Hepatocyte (in vitro differentiated cells): ENCODE measurements around the gene PDSS2. TPM values are rescaled to one million over a fixed set of nuclear protein-coding genes. Genes with fewer than 3 reads are reported as not detected.

Experiments
- DNase-seq: peaks from one replicate; pipeline ENCODE4 v3.0.0-alpha.2; 2016; ENCODE audit warnings: low spot score
- H2AFZ ChIP-seq: fragments of 200-600 bp; sonication (generic); 2 replicates; pipeline ENCODE4 v1.6.0; 2016; ENCODE audit warnings: antibody characterized with exemption, mild to moderate bottlenecking
- H3K27ac ChIP-seq: fragments of 200-600 bp; sonication (generic); 2 replicates; pipeline ENCODE4 v1.5.1; 2016; ENCODE audit warnings: mild to moderate bottlenecking
- H3K27me3 ChIP-seq: fragments of 200-600 bp; sonication (generic); 2 replicates; pipeline ENCODE4 v1.6.1; 2016
- H3K36me3 ChIP-seq: fragments of 200-600 bp; sonication (generic); replicated peaks from 2 replicates; pipeline ENCODE4 v1.5.1; 2016; ENCODE audit warnings: low read depth; ENCODE audit not compliant: insufficient read depth
- H3K4me1 ChIP-seq: fragments of 200-600 bp; sonication (generic); 2 replicates; pipeline ENCODE4 v1.5.1; 2016; ENCODE audit warnings: mild to moderate bottlenecking, moderate library complexity; ENCODE audit not compliant: insufficient read depth
- H3K4me2 ChIP-seq: fragments of 200-600 bp; sonication (generic); 2 replicates; pipeline ENCODE4 v1.6.0; 2016
- H3K4me3 ChIP-seq: fragments of 200-600 bp; sonication (generic); 2 replicates; pipeline ENCODE4 v1.5.1; 2016; ENCODE audit warnings: mild to moderate bottlenecking
- H3K79me2 ChIP-seq: fragments of 200-600 bp; sonication (generic); 2 replicates; pipeline ENCODE4 v1.6.0; 2017; ENCODE audit warnings: mild to moderate bottlenecking
- H3K9me2 ChIP-seq: fragments of 200-600 bp; sonication (generic); replicated peaks from 2 replicates; pipeline ENCODE4 v1.6.0; 2017; ENCODE audit warnings: mild to moderate bottlenecking; ENCODE audit not compliant: insufficient read depth
- H3K9me3 ChIP-seq: fragments of 200-600 bp; sonication (generic); 2 replicates; pipeline ENCODE4 v1.5.1; 2016; ENCODE audit warnings: low read depth, mild to moderate bottlenecking
- H4K20me1 ChIP-seq: fragments of 200-600 bp; sonication (generic); 2 replicates; pipeline ENCODE4 v1.6.0; 2016; ENCODE audit warnings: mild to moderate bottlenecking; ENCODE audit not compliant: insufficient read depth, poor library complexity, severe bottlenecking
- EZH2 ChIP-seq: fragments of 200-600 bp; sonication (generic); IDR thresholded peaks from 2 replicates; pipeline ENCODE4 v1.6.1; 2016; ENCODE audit warnings: antibody characterized with exemption, mild to moderate bottlenecking, borderline replicate concordance
- EZH2phosphoT487 ChIP-seq: fragments of 200-600 bp; sonication (generic); IDR thresholded peaks from one replicate; pipeline ENCODE4 v1.6.1; 2018; ENCODE audit warnings: antibody characterized with exemption, mild to moderate bottlenecking, low read depth, moderate library complexity; ENCODE audit not compliant: unreplicated experiment, severe bottlenecking
- WGBS: methylation state at CpG from one replicate; pipeline ENCODE4 v1.1.6; 2016; ENCODE audit warnings: low lambda C conversion rate; ENCODE audit errors: missing lambda C conversion rate; 5-methylcytosine and 5-hydroxymethylcytosine counted together
- polyA plus RNA-seq: library from polyadenylated mRNA; unstranded; fragments of >200 nt; fragmentation: Nextera tagmentation; extraction: Ambion mirVana; gene quantifications from 2 replicates; pipeline ENCODE4 v1.2.1, GENCODE V29; 2016
- total RNA-seq: library from RNA; depleted of rRNA; stranded (reverse); fragments of >200 nt; gene quantifications from 2 replicates; pipeline ENCODE4 v1.2.3, GENCODE V29; 2014
- TF ChIP-seq, protein P1 (sequence below): fragments of 200-600 bp; sonication (generic); IDR thresholded peaks from 2 replicates; pipeline ENCODE4 v1.5.1; 2016; ENCODE audit warnings: antibody characterized with exemption, mild to moderate bottlenecking; ENCODE audit not compliant: poor library complexity

The PDSS2 gene
- total and polyA plus RNA-seq, 2 experiments from 2014 or later: 15.3 to 18.2 TPM

- Histone ChIP-seq H3K4me2 (no peak overlapping the region), H3K9me2 (no peaks in the 10 kb centered on the region), H3K9me3 (no peaks in the 10 kb centered on the region), H3K27ac (no peak overlapping the region), H3K4me1 (peaks cover 2% of the 10 kb centered on the region), H3K36me3 (no peaks in the 10 kb centered on the region), H2AFZ (no peak overlapping the region), H4K20me1 (no peaks in the 10 kb centered on the region), H3K27me3 (no peaks in the 10 kb centered on the region), H3K4me3 (no peak overlapping the region), H3K79me2 (no peaks in the 10 kb centered on the region)
- WGBS: 92% methylated on average over 3 of the region's 3 CpGs
- DNase-seq: no peak
- TF ChIP-seq EZH2phosphoT487 (no peak), EZH2 (no peak)
- TF ChIP-seq, protein P1, sequence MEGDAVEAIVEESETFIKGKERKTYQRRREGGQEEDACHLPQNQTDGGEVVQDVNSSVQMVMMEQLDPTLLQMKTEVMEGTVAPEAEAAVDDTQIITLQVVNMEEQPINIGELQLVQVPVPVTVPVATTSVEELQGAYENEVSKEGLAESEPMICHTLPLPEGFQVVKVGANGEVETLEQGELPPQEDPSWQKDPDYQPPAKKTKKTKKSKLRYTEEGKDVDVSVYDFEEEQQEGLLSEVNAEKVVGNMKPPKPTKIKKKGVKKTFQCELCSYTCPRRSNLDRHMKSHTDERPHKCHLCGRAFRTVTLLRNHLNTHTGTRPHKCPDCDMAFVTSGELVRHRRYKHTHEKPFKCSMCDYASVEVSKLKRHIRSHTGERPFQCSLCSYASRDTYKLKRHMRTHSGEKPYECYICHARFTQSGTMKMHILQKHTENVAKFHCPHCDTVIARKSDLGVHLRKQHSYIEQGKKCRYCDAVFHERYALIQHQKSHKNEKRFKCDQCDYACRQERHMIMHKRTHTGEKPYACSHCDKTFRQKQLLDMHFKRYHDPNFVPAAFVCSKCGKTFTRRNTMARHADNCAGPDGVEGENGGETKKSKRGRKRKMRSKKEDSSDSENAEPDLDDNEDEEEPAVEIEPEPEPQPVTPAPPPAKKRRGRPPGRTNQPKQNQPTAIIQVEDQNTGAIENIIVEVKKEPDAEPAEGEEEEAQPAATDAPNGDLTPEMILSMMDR: no peak
Observed at GRCh38 chr6:107161521-107161920, 297.8 kb downstream of the PDSS2 start.

DNA sequence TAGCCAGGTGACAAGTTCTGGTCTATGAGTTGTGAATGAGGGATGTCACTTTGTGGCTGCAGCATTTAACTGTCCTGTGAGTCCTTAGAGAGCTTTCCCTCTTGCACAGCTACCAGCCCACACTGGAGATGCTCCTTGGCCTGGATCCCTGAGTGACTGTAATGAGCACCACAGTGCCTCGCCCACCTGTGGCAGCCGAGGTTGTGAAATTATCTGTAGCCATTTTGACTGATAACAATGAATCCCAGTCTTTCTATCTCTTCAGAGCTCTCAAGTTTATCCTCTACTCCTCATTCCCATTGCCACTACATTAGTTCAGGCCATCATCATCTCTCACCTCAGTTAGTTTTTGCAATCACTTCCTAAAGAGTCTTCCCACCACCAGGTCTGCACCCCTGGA is 302.7 kb downstream of the PDSS2 start:
- H3K4me2 ChIP-seq: no peak overlapping the region
- no peak overlapping the region for H2AFZ ChIP-seq
- H3K4me1 ChIP-seq: peaks cover 27% of the 10 kb centered on the region
- no peaks in the 10 kb centered on the region for H3K9me2 ChIP-seq
- no peak overlapping the region for H3K27ac ChIP-seq
- no peaks in the 10 kb centered on the region for H3K9me3 ChIP-seq
- H3K4me3 ChIP-seq: no peak overlapping the region
- H3K36me3 ChIP-seq: no peaks in the 10 kb centered on the region
- 81% methylated on average over 2 of the region's 2 CpGs for WGBS
- no peaks in the 10 kb centered on the region for H3K27me3 ChIP-seq
- H3K79me2 ChIP-seq: no peaks in the 10 kb centered on the region
- DNase-seq: peak; percentile 14
- TF ChIP-seq EZH2 (no peak), EZH2phosphoT487 (no peak)
- TF ChIP-seq, protein P1: no peak
- no peaks in the 10 kb centered on the region for H4K20me1 ChIP-seq

GRCh38 chr6:107154801-107155160 is 304.6 kb downstream of the PDSS2 start:
- WGBS: 72% methylated on average over 2 of the region's 2 CpGs
- TF ChIP-seq, protein P1: no peak
- no peak for TF ChIP-seq EZH2phosphoT487
- no peak for TF ChIP-seq EZH2
- no peaks in the 10 kb centered on the region for H3K36me3 ChIP-seq
- DNase-seq: no peak
- H3K27ac ChIP-seq: peak overlapping the region; percentile 76
- no peak overlapping the region for H3K4me3 ChIP-seq
- no peaks in the 10 kb centered on the region for H3K9me3 ChIP-seq
- no peaks in the 10 kb centered on the region for H3K9me2 ChIP-seq
- H3K79me2 ChIP-seq: no peaks in the 10 kb centered on the region
- H2AFZ ChIP-seq: no peak overlapping the region
- H3K4me1 ChIP-seq: peaks cover 32% of the 10 kb centered on the region
- H3K27me3 ChIP-seq: no peaks in the 10 kb centered on the region
- peak overlapping the region; percentile 41 for H3K4me2 ChIP-seq
- H4K20me1 ChIP-seq: no peaks in the 10 kb centered on the region
